ENCODE results near the gene PBX3.

The PBX3 gene

GRCh38 chr9:125959951-125960619, 212.9 kb downstream of the PBX3 start:
- no peak for DNase-seq (ENCODE audit: low read depth, low spot score)
- no peak for TF ChIP-seq ZNF274 (IDR thresholded peaks at IDR 0.05; ENCODE audit: low read depth, low read length)
- no peak for TF ChIP-seq YY1 (IDR thresholded peaks at IDR 0.05; ENCODE audit: insufficient read depth, insufficient read length)
- TF ChIP-seq SUZ12 (IDR thresholded peaks at IDR 0.05; ENCODE audit: extremely low read depth, insufficient read depth, insufficient read length), result no peak
- Histone ChIP-seq H3K4me3 (ENCODE audit: insufficient read length, low read depth) (no peak overlapping the region), H3K27me3 (ENCODE audit: insufficient read depth, insufficient read length) (no peaks in the 10 kb centered on the region), H3K36me3 (ENCODE audit: insufficient read depth, insufficient read length, low read length) (peaks cover 27% of the 10 kb centered on the region), H3K9me3 (ENCODE audit: insufficient read depth, low read length) (no peaks in the 10 kb centered on the region), H3K4me1 (ENCODE audit: insufficient read depth, insufficient read length) (peaks cover 5% of the 10 kb centered on the region), H3K9ac (ENCODE audit: insufficient read length, low read depth) (no peak overlapping the region)

GRCh38 chr9:125960626-125961025, 213.5 kb downstream of the PBX3 start:
- Histone ChIP-seq H3K4me3 (ENCODE audit: insufficient read length, low read depth) (no peak overlapping the region), H3K9ac (ENCODE audit: insufficient read length, low read depth) (no peak overlapping the region), H3K36me3 (ENCODE audit: insufficient read depth, insufficient read length, low read length) (peaks cover 30% of the 10 kb centered on the region), H3K27me3 (ENCODE audit: insufficient read depth, insufficient read length) (no peaks in the 10 kb centered on the region), H3K9me3 (ENCODE audit: insufficient read depth, low read length) (no peaks in the 10 kb centered on the region), H3K4me1 (ENCODE audit: insufficient read depth, insufficient read length) (peaks cover 5% of the 10 kb centered on the region)
- TF ChIP-seq SUZ12 (IDR thresholded peaks at IDR 0.05; ENCODE audit: extremely low read depth, insufficient read depth, insufficient read length) (no peak), ZNF274 (IDR thresholded peaks at IDR 0.05; ENCODE audit: low read depth, low read length) (no peak), YY1 (IDR thresholded peaks at IDR 0.05; ENCODE audit: insufficient read depth, insufficient read length) (no peak)
- no peak for DNase-seq (ENCODE audit: low read depth, low spot score)

GRCh38 chr9:125961072-125961471, 213.9 kb downstream of the PBX3 start:
- no peaks in the 10 kb centered on the region for H3K9me3 ChIP-seq (ENCODE audit: insufficient read depth, low read length)
- TF ChIP-seq ZNF274 (IDR thresholded peaks at IDR 0.05; ENCODE audit: low read depth, low read length) (no peak), YY1 (IDR thresholded peaks at IDR 0.05; ENCODE audit: insufficient read depth, insufficient read length) (no peak)
- no peak overlapping the region for H3K4me3 ChIP-seq (ENCODE audit: insufficient read length, low read depth)
- no peak overlapping the region for H3K9ac ChIP-seq (ENCODE audit: insufficient read length, low read depth)
- H3K36me3 ChIP-seq (ENCODE audit: insufficient read depth, insufficient read length, low read length), result peaks cover 34% of the 10 kb centered on the region
- DNase-seq (ENCODE audit: low read depth, low spot score), result no peak
- H3K4me1 ChIP-seq (ENCODE audit: insufficient read depth, insufficient read length), result peaks cover 5% of the 10 kb centered on the region
- no peaks in the 10 kb centered on the region for H3K27me3 ChIP-seq (ENCODE audit: insufficient read depth, insufficient read length)

- Histone ChIP-seq H3K9ac (ENCODE audit: insufficient read length, low read depth) (no peak overlapping the region), H3K36me3 (ENCODE audit: insufficient read depth, insufficient read length, low read length) (peaks cover 42% of the 10 kb centered on the region), H3K4me3 (ENCODE audit: insufficient read length, low read depth) (no peak overlapping the region), H3K27me3 (ENCODE audit: insufficient read depth, insufficient read length) (no peaks in the 10 kb centered on the region), H3K4me1 (ENCODE audit: insufficient read depth, insufficient read length) (peaks cover 5% of the 10 kb centered on the region), H3K9me3 (ENCODE audit: insufficient read depth, low read length) (no peaks in the 10 kb centered on the region)
- TF ChIP-seq ZNF274 (IDR thresholded peaks at IDR 0.05; ENCODE audit: low read depth, low read length), result no peak
- no peak for TF ChIP-seq SUZ12 (IDR thresholded peaks at IDR 0.05; ENCODE audit: extremely low read depth, insufficient read depth, insufficient read length)
- no peak for TF ChIP-seq YY1 (IDR thresholded peaks at IDR 0.05; ENCODE audit: insufficient read depth, insufficient read length)
- DNase-seq (ENCODE audit: low read depth, low spot score), result no peak
Measured at GRCh38 chr9:125963932-125964331, 216.8 kb downstream of the PBX3 start.

GRCh38 chr9:125964702-125965225, 217.6 kb downstream of the PBX3 start:
- Histone ChIP-seq H3K36me3 (ENCODE audit: insufficient read depth, insufficient read length, low read length) (peaks cover 42% of the 10 kb centered on the region), H3K9me3 (ENCODE audit: insufficient read depth, low read length) (no peaks in the 10 kb centered on the region), H3K4me1 (ENCODE audit: insufficient read depth, insufficient read length) (peaks cover 5% of the 10 kb centered on the region), H3K9ac (ENCODE audit: insufficient read length, low read depth) (no peak overlapping the region), H3K27me3 (ENCODE audit: insufficient read depth, insufficient read length) (no peaks in the 10 kb centered on the region), H3K4me3 (ENCODE audit: insufficient read length, low read depth) (no peak overlapping the region)
- DNase-seq (ENCODE audit: low read depth, low spot score), result no peak
- no peak for TF ChIP-seq YY1 (IDR thresholded peaks at IDR 0.05; ENCODE audit: insufficient read depth, insufficient read length)
- TF ChIP-seq ZNF274 (IDR thresholded peaks at IDR 0.05; ENCODE audit: low read depth, low read length), result no peak
- no peak for TF ChIP-seq SUZ12 (IDR thresholded peaks at IDR 0.05; ENCODE audit: extremely low read depth, insufficient read depth, insufficient read length)

- Histone ChIP-seq H3K9me3 (ENCODE audit: insufficient read depth, low read length) (no peaks in the 10 kb centered on the region), H3K4me3 (ENCODE audit: insufficient read length, low read depth) (no peak overlapping the region), H3K27me3 (ENCODE audit: insufficient read depth, insufficient read length) (no peaks in the 10 kb centered on the region), H3K4me1 (ENCODE audit: insufficient read depth, insufficient read length) (peaks cover 5% of the 10 kb centered on the region), H3K9ac (ENCODE audit: insufficient read length, low read depth) (no peak overlapping the region), H3K36me3 (ENCODE audit: insufficient read depth, insufficient read length, low read length) (peaks cover 41% of the 10 kb centered on the region)
- TF ChIP-seq YY1 (IDR thresholded peaks at IDR 0.05; ENCODE audit: insufficient read depth, insufficient read length) (no peak), ZNF274 (IDR thresholded peaks at IDR 0.05; ENCODE audit: low read depth, low read length) (no peak), SUZ12 (IDR thresholded peaks at IDR 0.05; ENCODE audit: extremely low read depth, insufficient read depth, insufficient read length) (no peak)
- DNase-seq (ENCODE audit: low read depth, low spot score), result no peak
Measured at GRCh38 chr9:125965477-125965876, 218.3 kb downstream of the PBX3 start.

- H3K36me3 ChIP-seq (ENCODE audit: insufficient read depth, insufficient read length, low read length), result peaks cover 37% of the 10 kb centered on the region
- TF ChIP-seq SUZ12 (IDR thresholded peaks at IDR 0.05; ENCODE audit: extremely low read depth, insufficient read depth, insufficient read length) (no peak), ZNF274 (IDR thresholded peaks at IDR 0.05; ENCODE audit: low read depth, low read length) (no peak), YY1 (IDR thresholded peaks at IDR 0.05; ENCODE audit: insufficient read depth, insufficient read length) (no peak)
- no peak for DNase-seq (ENCODE audit: low read depth, low spot score)
Measured at GRCh38 chr9:125966466-125966865, 219.3 kb downstream of the PBX3 start.

More at GRCh38 chr9:125966466-125966865, 219.3 kb downstream of the PBX3 start:
- H3K9me3 ChIP-seq (ENCODE audit: insufficient read depth, low read length), result no peaks in the 10 kb centered on the region
- no peaks in the 10 kb centered on the region for H3K27me3 ChIP-seq (ENCODE audit: insufficient read depth, insufficient read length)
- H3K4me1 ChIP-seq (ENCODE audit: insufficient read depth, insufficient read length), result no peaks in the 10 kb centered on the region
- no peak overlapping the region for H3K4me3 ChIP-seq (ENCODE audit: insufficient read length, low read depth)
- no peak overlapping the region for H3K9ac ChIP-seq (ENCODE audit: insufficient read length, low read depth)

All from NT2/D1 (cell line).